Measurements from ENCODE around the gene GRIK4. TPM values are rescaled to one million over a fixed set of nuclear protein-coding genes. Genes with fewer than 3 reads are reported as not detected.

GRIK4 gene
- total and polyA plus RNA-seq, 8 donors = 0.06 to 0.31 TPM; not detected in 6

- peaks cover 11 to 46% (median 22%) of the 10 kb centered on the region in 4 donors for H3K4me1 ChIP-seq
- H3K36me3 ChIP-seq = no peaks in the 10 kb centered on the region
- H3K9me3 ChIP-seq = no peaks in the 10 kb centered on the region
- no peak overlapping the region for H3K27ac ChIP-seq
- no peak overlapping the region for H3K4me3 ChIP-seq
- intact Hi-C loops (cut with DNase I; ENCODE audit: low total_unique reads) = no loop called here
- TF ChIP-seq POLR2A (IDR thresholded peaks at IDR 0.05) (no peak), CTCF (IDR thresholded peaks at IDR 0.05) (no peak), EP300 (IDR thresholded peaks at IDR 0.05) (no peak), POLR2AphosphoS5 (IDR thresholded peaks at IDR 0.05) (no peak)
- H3K27me3 ChIP-seq = no peaks in the 10 kb centered on the region
- WGBS, 5 donors = 23 to 55% (median 44%) methylated on average over 1 of the region's 1 CpG
- DNase-seq = no peak
Measured at GRCh38 chr11:121037016-121037415, 525.5 kb downstream of the GRIK4 start.

Other genes starting within 250 kb of the GRIK4 start
- 10 to 100 TPM in 1 of 5 donors, 1 to 10 TPM in 2, under 1 TPM in 1, not detected in 1; 0.58 to 81.2 (median 6.3) TPM for gene TLCD5, start 186.4 kb upstream of the GRIK4 start, total RNA-seq
- 1 to 10 TPM in 1 of 3 donors, under 1 TPM in 2; 0.76 to 1.8 (median 0.93) TPM for gene TLCD5, start 186.4 kb upstream of the GRIK4 start, polyA plus RNA-seq
- gene ARHGEF12, start 175.3 kb upstream of the GRIK4 start, total RNA-seq = 100 to 1,000 TPM in 2 of 5 donors, 10 to 100 TPM in 3; 30.4 to 186 (median 97.7) TPM
- gene ARHGEF12, start 175.3 kb upstream of the GRIK4 start, polyA plus RNA-seq = 10 to 100 TPM; 11.5 to 23.5 (median 21.2) TPM